AG04449 (cell line): ENCODE results near the gene ZDHHC21.
"Not testable (repeated sequence)": the region's sequence is repeated elsewhere in the genome, so short reads cannot be mapped to it uniquely, and the experiment has no call there.

Source experiments
- CTCF ChIA-PET: fragments of 350-600 bp; formaldehyde crosslinking; extraction: SDS; loops from one replicate; lab custom pipeline; 2021; ENCODE audit warnings: antibody characterized with exemption; lab: Yijun Ruan, JAX
- POLR2A ChIA-PET: fragments of 400-600, 350-600 bp; formaldehyde crosslinking; extraction: SDS; loops from one replicate; lab custom pipeline; 2020; ENCODE audit warnings: antibody characterized with exemption, inconsistent platforms; lab: Yijun Ruan, JAX
- DNase-seq: peaks from one replicate; pipeline ENCODE4 v3.0.0-alpha.2; 2010; ENCODE audit warnings: low read depth, low spot score
- H3K4me3 ChIP-seq: 2 replicates; pipeline ENCODE4 v1.5.1; 2011; ENCODE audit warnings: low read depth, mild to moderate bottlenecking, control low read depth, low read length
- CTCF ChIP-seq: IDR thresholded peaks from one replicate; pipeline ENCODE4 v1.5.1; 2011; ENCODE audit warnings: mild to moderate bottlenecking, moderate library complexity, low read length, control low read depth, inconsistent platforms; ENCODE audit not compliant: insufficient read depth; ENCODE audit errors: missing control alignments

The ZDHHC21 gene

GRCh38 chr9:14686168-14686567 lies 7.1 kb downstream of the ZDHHC21 start:
- CTCF ChIA-PET = no interaction called here
- no peak for DNase-seq
- no peak overlapping the region for H3K4me3 ChIP-seq
- no peak for TF ChIP-seq CTCF
- POLR2A ChIA-PET = no interaction called here

- DNase-seq, H3K4me3 ChIP-seq, POLR2A ChIA-PET, CTCF ChIA-PET: not testable (repeated sequence)
Observed at GRCh38 chr9:14682616-14683015, 10.6 kb downstream of the ZDHHC21 start.

- POLR2A ChIA-PET = no interaction called here
- TF ChIP-seq CTCF = no peak
- no peak overlapping the region for H3K4me3 ChIP-seq
- CTCF ChIA-PET = no interaction called here
- no peak for DNase-seq
Observed at GRCh38 chr9:14678776-14679175, 14.5 kb downstream of the ZDHHC21 start.

- DNase-seq = no peak
- ChIA-PET POLR2A (no interaction called here), CTCF (no interaction called here)
- TF ChIP-seq CTCF = no peak
- no peak overlapping the region for H3K4me3 ChIP-seq
Observed at GRCh38 chr9:14677872-14678271, 15.4 kb downstream of the ZDHHC21 start.

GRCh38 chr9:14677396-14677795 lies 15.8 kb downstream of the ZDHHC21 start:
- no peak for DNase-seq
- ChIA-PET POLR2A (no interaction called here), CTCF (interaction anchor here (3.0 kb wide), 2 partner anchors 16 to 25 kb away, joined by 10 to 17 read pairs; no protein-coding TSS in a partner anchor)
- H3K4me3 ChIP-seq = no peak overlapping the region
- TF ChIP-seq CTCF = no peak

- CTCF ChIA-PET = interaction anchor here (3.0 kb wide), 2 partner anchors 13 to 22 kb away, joined by 10 to 17 read pairs; no protein-coding TSS in a partner anchor
- no peak overlapping the region for H3K4me3 ChIP-seq
- POLR2A ChIA-PET = no interaction called here
- DNase-seq = no peak
- TF ChIP-seq CTCF = no peak
Observed at GRCh38 chr9:14674630-14675029, 18.6 kb downstream of the ZDHHC21 start.

GRCh38 chr9:14671377-14671776 lies 21.9 kb downstream of the ZDHHC21 start:
- no peak overlapping the region for H3K4me3 ChIP-seq
- ChIA-PET CTCF (interaction anchor here (2.5 kb wide), 2 partner anchors 10 to 19 kb away, joined by 5 to 11 read pairs; no protein-coding TSS in a partner anchor), POLR2A (no interaction called here)
- no peak for TF ChIP-seq CTCF
- no peak for DNase-seq
